Neural cell (in vitro differentiated cells): ENCODE measurements around the gene C2orf49. TPM values are rescaled to one million over a fixed set of nuclear protein-coding genes. Genes with fewer than 3 reads are reported as not detected.

ENCODE experiments used
- H2AFZ ChIP-seq: fragments of 200-600, 300-800 bp; sonication (generic), shearing (Covaris generic); 2 replicates; pipeline ENCODE4 v1.6.0; 2014; ENCODE audit warnings: low read depth, mild to moderate bottlenecking, antibody characterized with exemption, low read length, moderate library complexity
- H3F3A ChIP-seq: fragments of 200-600 bp; shearing (Covaris generic); 2 replicates; pipeline ENCODE4 v1.6.1; 2016; ENCODE audit warnings: mild to moderate bottlenecking, moderate library complexity, mixed read lengths, antibody characterized with exemption, low read length; ENCODE audit not compliant: insufficient read depth, poor library complexity, severe bottlenecking
- H3K27ac ChIP-seq: fragments of 200-600, 300-800 bp; sonication (generic), shearing (Covaris generic); 2 replicates; pipeline ENCODE4 v1.5.1; 2014; ENCODE audit warnings: mild to moderate bottlenecking, low read length, moderate library complexity
- H3K27me3 ChIP-seq: fragments of 300-800, 200-600 bp; sonication (generic), shearing (Covaris generic); 2 replicates; pipeline ENCODE4 v1.6.0; 2014; ENCODE audit warnings: mild to moderate bottlenecking, low read depth, low read length, moderate library complexity; ENCODE audit not compliant: insufficient read depth
- H3K36me3 ChIP-seq: fragments of 300-800, 200-600 bp; sonication (generic), shearing (Covaris generic); 2 replicates; pipeline ENCODE4 v1.5.1; 2014; ENCODE audit warnings: mild to moderate bottlenecking, antibody characterized with exemption, low read length, moderate library complexity; ENCODE audit not compliant: insufficient read depth
- H3K4me2 ChIP-seq: fragments of 300-800, 200-600 bp; sonication (generic), shearing (Covaris generic); 2 replicates; pipeline ENCODE4 v1.6.0; 2014; ENCODE audit warnings: mild to moderate bottlenecking, low read length
- H3K4me3 ChIP-seq: fragments of 300-800, 200-600 bp; sonication (generic), shearing (Covaris generic); 2 replicates; pipeline ENCODE4 v1.5.1; 2014; ENCODE audit warnings: mild to moderate bottlenecking, low read length, moderate library complexity
- H3K79me2 ChIP-seq: fragments of 200-600 bp; shearing (Covaris generic); replicated peaks from 2 replicates; pipeline ENCODE4 v1.6.0; 2014; ENCODE audit warnings: mild to moderate bottlenecking, low read length, moderate library complexity; ENCODE audit not compliant: insufficient read depth
- H3K9ac ChIP-seq: fragments of 300-800, 200-600 bp; sonication (generic), shearing (Covaris generic); 2 replicates; pipeline ENCODE4 v1.6.1; 2016; ENCODE audit warnings: mild to moderate bottlenecking, low read length, mixed read lengths
- H3K9me2 ChIP-seq: fragments of 200-600 bp; shearing (Covaris generic); 2 replicates; pipeline ENCODE4 v1.6.1; 2016; ENCODE audit warnings: mild to moderate bottlenecking, low read length, mixed read lengths; ENCODE audit not compliant: insufficient read depth
- H3K9me3 ChIP-seq: fragments of 200-600, 300-800 bp; sonication (generic), shearing (Covaris generic); 2 replicates; pipeline ENCODE4 v1.6.1; 2016; ENCODE audit warnings: mild to moderate bottlenecking, mixed run types, low read length, moderate library complexity, mixed read lengths
- H4K20me1 ChIP-seq: fragments of 200-600 bp; shearing (Covaris generic); 2 replicates; pipeline ENCODE4 v1.6.1; 2016; ENCODE audit warnings: mild to moderate bottlenecking, mixed run types; ENCODE audit not compliant: insufficient read depth
- CTCF ChIP-seq: fragments of 450-650 bp; IDR thresholded peaks from 2 replicates; pipeline ENCODE4 v1.5.1; 2014; ENCODE audit warnings: antibody characterized with exemption, mild to moderate bottlenecking, moderate library complexity; ENCODE audit not compliant: poor library complexity, severe bottlenecking
- EP300 ChIP-seq: fragments of 450-650 bp; conservative IDR thresholded peaks from 2 replicates; pipeline ENCODE4 v1.6.1; 2014; ENCODE audit warnings: antibody characterized with exemption, mild to moderate bottlenecking, moderate library complexity; ENCODE audit not compliant: poor library complexity, severe bottlenecking
- EZH2 ChIP-seq: fragments of 200-600, 300-800 bp; shearing (Covaris generic), sonication (generic); IDR thresholded peaks from 2 replicates; pipeline ENCODE4 v1.6.1; 2014; ENCODE audit warnings: antibody characterized with exemption, low read length, borderline replicate concordance, mild to moderate bottlenecking; ENCODE audit not compliant: insufficient read depth, poor library complexity, severe bottlenecking
- MXI1 ChIP-seq: fragments of 450-650 bp; conservative IDR thresholded peaks from 2 replicates; pipeline ENCODE4 v1.6.1; 2014; ENCODE audit warnings: antibody characterized with exemption, mild to moderate bottlenecking; ENCODE audit not compliant: poor library complexity, severe bottlenecking
- POLR2AphosphoS5 ChIP-seq: IDR thresholded peaks from 2 replicates; pipeline ENCODE4 v1.6.1; 2012
- RAD21 ChIP-seq: fragments of 450-650 bp; conservative IDR thresholded peaks from 2 replicates; pipeline ENCODE4 v1.6.1; 2014; ENCODE audit warnings: antibody characterized with exemption, mild to moderate bottlenecking, moderate library complexity
- REST ChIP-seq: IDR thresholded peaks from 2 replicates; pipeline ENCODE4 v1.6.1; 2012; ENCODE audit warnings: borderline replicate concordance
- SMC3 ChIP-seq: fragments of 450-650 bp; conservative IDR thresholded peaks from 2 replicates; pipeline ENCODE4 v1.6.1; 2014; ENCODE audit warnings: antibody characterized with exemption, mild to moderate bottlenecking, moderate library complexity; ENCODE audit not compliant: poor library complexity
- TAF1 ChIP-seq: IDR thresholded peaks from 2 replicates; pipeline ENCODE4 v1.6.1; 2012; ENCODE audit warnings: low read depth
- polyA plus RNA-seq: library from polyadenylated mRNA; depleted of rRNA; stranded (reverse); fragments of >200 nt; gene quantifications from 2 replicates; pipeline ENCODE4 v1.2.3, GENCODE V29; 2014

C2orf49 gene
- polyA plus RNA-seq, 1 donor from 2014 or later: 35.6 TPM

GRCh38 chr2:105358593-105358992 is 21.3 kb downstream of the C2orf49 start:
- TF ChIP-seq POLR2AphosphoS5 (no peak), CTCF (no peak), TAF1 (no peak), EZH2 (no peak), MXI1 (no peak), RAD21 (no peak), REST (no peak), SMC3 (no peak), EP300 (no peak)
- H3F3A ChIP-seq: no peaks in the 10 kb centered on the region
- H3K9ac ChIP-seq: no peak overlapping the region
- H3K9me2 ChIP-seq: no peaks in the 10 kb centered on the region
- no peaks in the 10 kb centered on the region for H3K36me3 ChIP-seq
- H3K9me3 ChIP-seq: no peaks in the 10 kb centered on the region
- H3K79me2 ChIP-seq: no peaks in the 10 kb centered on the region
- no peaks in the 10 kb centered on the region for H3K27me3 ChIP-seq
- no peak overlapping the region for H3K4me2 ChIP-seq
- no peaks in the 10 kb centered on the region for H4K20me1 ChIP-seq
- no peak overlapping the region for H3K4me3 ChIP-seq
- H3K27ac ChIP-seq: no peak overlapping the region
- H2AFZ ChIP-seq: no peak overlapping the region

- no peak for TF ChIP-seq REST
- TF ChIP-seq SMC3: no peak
- no peak for TF ChIP-seq EZH2
- no peak for TF ChIP-seq POLR2AphosphoS5
- no peak for TF ChIP-seq EP300
- no peak for TF ChIP-seq TAF1
- TF ChIP-seq MXI1: no peak
Observed at GRCh38 chr2:105361102-105361889, 24.0 kb downstream of the C2orf49 start.

More at GRCh38 chr2:105361102-105361889, 24.0 kb downstream of the C2orf49 start:
- no peaks in the 10 kb centered on the region for H4K20me1 ChIP-seq
- H2AFZ ChIP-seq: no peak overlapping the region
- H3K9me2 ChIP-seq: no peaks in the 10 kb centered on the region
- no peak overlapping the region for H3K4me2 ChIP-seq
- H3K36me3 ChIP-seq: no peaks in the 10 kb centered on the region
- H3K27ac ChIP-seq: no peak overlapping the region
- H3K4me3 ChIP-seq: no peak overlapping the region
- H3F3A ChIP-seq: no peaks in the 10 kb centered on the region
- H3K27me3 ChIP-seq: no peaks in the 10 kb centered on the region
- no peak overlapping the region for H3K9ac ChIP-seq
- no peaks in the 10 kb centered on the region for H3K79me2 ChIP-seq
- no peaks in the 10 kb centered on the region for H3K9me3 ChIP-seq
